Sigmoid colon (tissue), 7 donors: ENCODE data around the gene SLC35E1. TPM values are rescaled to one million over a fixed set of nuclear protein-coding genes. Genes with fewer than 3 reads are reported as not detected.

Experiments used
- DNase-seq: peaks from one replicate; pipeline ENCODE4 v3.0.0-alpha.2; 2019
- H3K27ac ChIP-seq, 4 donors: fragments of 200-600 bp; sonication (generic); one replicate each; pipeline ENCODE4 v1.5.1; 2016 to 2019; ENCODE audit warnings: mild to moderate bottlenecking in 1 of 4
- H3K27me3 ChIP-seq, 3 donors: fragments of 200-600 bp; sonication (generic); one replicate each; pipeline ENCODE4 v1.5.1; 2019; ENCODE audit warnings: mild to moderate bottlenecking in 1 of 3
- H3K36me3 ChIP-seq, 4 donors: fragments of 200-600 bp; sonication (generic); one replicate each; pipeline ENCODE4 v1.5.1; 2016 to 2019
- H3K4me1 ChIP-seq, 4 donors: fragments of 200-600 bp; sonication (generic); one replicate each; pipeline ENCODE4 v1.5.1; 2017 to 2019
- H3K4me3 ChIP-seq, 4 donors: fragments of 200-600 bp; sonication (generic); one replicate each; pipeline ENCODE4 v1.5.1; 2017 to 2019; ENCODE audit warnings: mild to moderate bottlenecking in 2 of 4, moderate library complexity in 1 of 4
- H3K9me3 ChIP-seq, 4 donors: fragments of 200-600 bp in 3 of 4; sonication (generic) in 3 of 4; one replicate each; pipeline versions ENCODE4 v1.5.1 to v1.6.1; 2013 to 2019
- EP300 ChIP-seq, 4 donors: sonication (generic); formaldehyde crosslinking; IDR thresholded peaks; one replicate each; pipeline ENCODE4 v1.6.1; 2017; ENCODE audit warnings: antibody characterized with exemption in 4 of 4
- POLR2A ChIP-seq, 2 donors: fragments of 450-650 bp; IDR thresholded peaks; one replicate each; pipeline ENCODE4 v1.6.1; 2016; ENCODE audit warnings: antibody characterized with exemption in 2 of 2, mild to moderate bottlenecking in 2 of 2, moderate library complexity in 2 of 2
- POLR2AphosphoS5 ChIP-seq, 4 donors: sonication (generic); formaldehyde crosslinking; IDR thresholded peaks; one replicate each; pipeline ENCODE4 v1.6.1; 2017; ENCODE audit warnings: antibody characterized with exemption in 4 of 4
- WGBS, 2 donors: extraction: QIAGEN DNeasy Blood & Tissue Kit; methylation state at CpG; one replicate each; pipeline ENCODE4 v1.1.7; 2013; 5-methylcytosine and 5-hydroxymethylcytosine counted together
- intact Hi-C: fragments of 100-400 bp; cut with DNase I; formaldehyde crosslinking; loops from one replicate; pipeline ENCODE4 v1.15.1; 2023
- polyA plus RNA-seq, 3 donors: library from polyadenylated mRNA; stranded (reverse); fragments of 200-250 nt; gene quantifications; one replicate each; pipeline ENCODE4 v1.2.3, GENCODE V29; 2013
- total RNA-seq, 4 donors: library from RNA; depleted of rRNA; stranded (reverse); fragments of >200 nt; gene quantifications; one replicate each; pipeline ENCODE4 v1.1.0, GENCODE V29; 2016
- TF ChIP-seq, protein P1 (sequence below), 4 experiments: fragments of 450-650 bp in 3 of 4; fragments of 200-600 bp in 1 of 4; IDR thresholded peaks; one replicate each; pipeline ENCODE4 v1.5.1; 2016 to 2019; ENCODE audit warnings: antibody characterized with exemption in 4 of 4, mild to moderate bottlenecking in 3 of 4, moderate library complexity in 2 of 4
- donor health status: healthy with polysubstance abuse.
- donor health status: Bipolar disorder and iron deficiency.
- donor health status: healthy.

Gene SLC35E1
- total and polyA plus RNA-seq, 7 donors, result 9.7 to 27.4 (median 22.4) TPM

- Histone ChIP-seq H3K36me3 (no peaks in the 10 kb centered on the region), H3K27ac (peak overlapping the region; percentile 10 to 72 (median 64)), H3K9me3 (no peaks in the 10 kb centered on the region), H3K4me3 (no peak overlapping the region), H3K4me1 (peaks cover 0 to 86% (median 57%) of the 10 kb centered on the region in 4 donors), H3K27me3 (no peaks in the 10 kb centered on the region)
- intact Hi-C loops, result no loop called here
- no peak for DNase-seq
- TF ChIP-seq EP300 (IDR thresholded peaks at IDR 0.05), result no peak
- TF ChIP-seq POLR2AphosphoS5 (IDR thresholded peaks at IDR 0.05), result no peak
- TF ChIP-seq, protein P1, sequence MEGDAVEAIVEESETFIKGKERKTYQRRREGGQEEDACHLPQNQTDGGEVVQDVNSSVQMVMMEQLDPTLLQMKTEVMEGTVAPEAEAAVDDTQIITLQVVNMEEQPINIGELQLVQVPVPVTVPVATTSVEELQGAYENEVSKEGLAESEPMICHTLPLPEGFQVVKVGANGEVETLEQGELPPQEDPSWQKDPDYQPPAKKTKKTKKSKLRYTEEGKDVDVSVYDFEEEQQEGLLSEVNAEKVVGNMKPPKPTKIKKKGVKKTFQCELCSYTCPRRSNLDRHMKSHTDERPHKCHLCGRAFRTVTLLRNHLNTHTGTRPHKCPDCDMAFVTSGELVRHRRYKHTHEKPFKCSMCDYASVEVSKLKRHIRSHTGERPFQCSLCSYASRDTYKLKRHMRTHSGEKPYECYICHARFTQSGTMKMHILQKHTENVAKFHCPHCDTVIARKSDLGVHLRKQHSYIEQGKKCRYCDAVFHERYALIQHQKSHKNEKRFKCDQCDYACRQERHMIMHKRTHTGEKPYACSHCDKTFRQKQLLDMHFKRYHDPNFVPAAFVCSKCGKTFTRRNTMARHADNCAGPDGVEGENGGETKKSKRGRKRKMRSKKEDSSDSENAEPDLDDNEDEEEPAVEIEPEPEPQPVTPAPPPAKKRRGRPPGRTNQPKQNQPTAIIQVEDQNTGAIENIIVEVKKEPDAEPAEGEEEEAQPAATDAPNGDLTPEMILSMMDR (IDR thresholded peaks at IDR 0.05), result no peak
- no peak for TF ChIP-seq POLR2A (IDR thresholded peaks at IDR 0.05)
- 76 to 87% methylated on average over 11 of the region's 11 CpGs for WGBS, 2 donors
Measured at GRCh38 chr19:16588824-16589577, 16.8 kb upstream of the SLC35E1 start.

DNA sequence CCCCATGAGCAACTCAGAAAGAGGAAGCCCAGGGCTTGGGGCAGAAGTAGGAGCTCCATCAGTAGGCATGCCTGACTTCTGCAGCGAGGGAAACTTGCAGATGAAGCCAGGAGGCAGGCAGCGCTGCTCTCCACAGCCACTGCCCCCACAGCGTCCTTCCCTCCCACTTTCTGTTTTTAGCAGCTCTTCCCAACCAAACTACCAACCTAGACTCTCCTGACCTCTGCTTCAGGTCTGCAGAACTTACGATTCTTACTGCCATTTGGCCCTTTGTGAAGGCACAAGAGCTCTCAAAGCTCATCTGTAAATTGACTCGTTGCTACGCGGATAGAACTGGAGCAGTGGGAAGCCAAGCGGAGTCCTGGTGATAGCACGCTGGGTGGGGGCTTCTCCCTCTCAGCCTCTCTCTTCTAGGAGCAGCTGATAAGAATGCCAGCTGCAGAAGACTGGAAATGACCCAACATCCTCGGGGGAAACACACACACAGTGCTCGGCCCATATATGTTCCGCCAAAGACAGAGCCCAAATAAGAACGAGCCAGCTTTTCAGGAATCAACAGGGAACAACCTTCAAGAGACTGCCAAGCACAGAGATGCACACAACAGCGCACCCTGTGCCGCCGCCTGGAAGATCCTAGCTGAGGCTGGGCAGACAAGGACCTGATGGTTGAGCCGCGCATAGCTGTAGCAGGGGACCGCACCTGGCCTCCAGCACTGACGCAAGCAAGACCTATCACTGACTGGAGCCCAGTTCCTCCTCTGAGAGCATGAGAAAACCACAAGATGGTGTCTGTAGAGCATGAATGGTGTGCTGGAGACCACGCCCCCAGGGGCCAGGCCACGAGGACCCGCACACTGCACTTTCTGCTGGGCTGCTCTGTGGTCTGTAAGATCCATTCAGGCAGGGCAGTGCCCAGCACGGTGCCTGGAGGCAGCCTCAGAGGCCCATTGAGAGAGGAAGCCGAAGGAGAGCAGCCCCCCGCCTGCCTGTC is 15.9 kb upstream of the SLC35E1 start:
- peak overlapping the region in 3 of 4 donors; percentile 7 to 28 (median 26) for H3K4me3 ChIP-seq
- TF ChIP-seq POLR2A (IDR thresholded peaks at IDR 0.05) (no peak), POLR2AphosphoS5 (IDR thresholded peaks at IDR 0.05) (no peak), EP300 (IDR thresholded peaks at IDR 0.05) (no peak)
- TF ChIP-seq, protein P1 (IDR thresholded peaks at IDR 0.05), result no peak
- peaks cover 0 to 86% (median 66%) of the 10 kb centered on the region in 4 donors for H3K4me1 ChIP-seq
- no peaks in the 10 kb centered on the region for H3K36me3 ChIP-seq
- WGBS, 2 donors, result 39 to 74% methylated on average over 26 of the region's 26 CpGs
- DNase-seq, result no peak
- H3K27me3 ChIP-seq, result no peaks in the 10 kb centered on the region
- H3K27ac ChIP-seq, result peak overlapping the region; percentile 10 to 72 (median 64)
- intact Hi-C loops, result no loop called here
- H3K9me3 ChIP-seq, result no peaks in the 10 kb centered on the region

GRCh38 chr19:16586991-16587832 is 15.0 kb upstream of the SLC35E1 start:
- H3K27ac ChIP-seq, result peak overlapping the region in 3 of 4 donors; percentile 62 to 72 (median 65)
- peaks cover 0 to 87% (median 73%) of the 10 kb centered on the region in 4 donors for H3K4me1 ChIP-seq
- 37 to 72% methylated on average over 20 of the region's 20 CpGs for WGBS, 2 donors
- peak overlapping the region in 3 of 4 donors; percentile 7 to 28 (median 26) for H3K4me3 ChIP-seq
- no peak for DNase-seq
- H3K9me3 ChIP-seq, result no peaks in the 10 kb centered on the region
- intact Hi-C loops, result no loop called here
- TF ChIP-seq POLR2A (IDR thresholded peaks at IDR 0.05) (no peak), POLR2AphosphoS5 (IDR thresholded peaks at IDR 0.05) (no peak), EP300 (IDR thresholded peaks at IDR 0.05) (no peak)
- TF ChIP-seq, protein P1 (IDR thresholded peaks at IDR 0.05), result no peak
- no peaks in the 10 kb centered on the region for H3K27me3 ChIP-seq
- no peaks in the 10 kb centered on the region for H3K36me3 ChIP-seq

- 79 to 85% methylated on average over 9 of the region's 9 CpGs for WGBS, 2 donors
- peaks cover 0 to 88% (median 79%) of the 10 kb centered on the region in 4 donors for H3K4me1 ChIP-seq
Measured at GRCh38 chr19:16586477-16586871, 14.3 kb upstream of the SLC35E1 start.

More at GRCh38 chr19:16586477-16586871, 14.3 kb upstream of the SLC35E1 start:
- intact Hi-C loops, result no loop called here
- no peak for DNase-seq
- Histone ChIP-seq H3K27me3 (no peaks in the 10 kb centered on the region), H3K27ac (peak overlapping the region in 1 of 4 donors; percentile 16), H3K9me3 (no peaks in the 10 kb centered on the region), H3K36me3 (no peaks in the 10 kb centered on the region), H3K4me3 (no peak overlapping the region)
- TF ChIP-seq, protein P1 (IDR thresholded peaks at IDR 0.05), result no peak
- TF ChIP-seq EP300 (IDR thresholded peaks at IDR 0.05) (no peak), POLR2A (IDR thresholded peaks at IDR 0.05) (no peak), POLR2AphosphoS5 (IDR thresholded peaks at IDR 0.05) (no peak)
